Activated naive CD8-positive, alpha-beta T cell treated with anti-CD3 and anti-CD28 coated beads for 36 hours (primary cell): ENCODE data around the gene COPS8. TPM values are rescaled to one million over a fixed set of nuclear protein-coding genes. Genes with fewer than 3 reads are reported as not detected.

Experiments used
- DNase-seq: peaks from one replicate; pipeline ENCODE4 v3.0.0; 2021
- H3K27ac Mint-ChIP-seq: one replicate; pipeline ENCODE4 v1.8.0; 2022; ENCODE audit warnings: mild to moderate bottlenecking, moderate library complexity, mixed read lengths
- H3K27me3 Mint-ChIP-seq: one replicate; pipeline ENCODE4 v1.8.0; 2022; ENCODE audit warnings: mild to moderate bottlenecking, mixed read lengths
- H3K36me3 Mint-ChIP-seq: one replicate; pipeline ENCODE4 v1.8.0; 2021; ENCODE audit warnings: mild to moderate bottlenecking, mixed read lengths
- H3K4me1 Mint-ChIP-seq: one replicate; pipeline ENCODE4 v1.8.0; 2021; ENCODE audit warnings: mixed read lengths
- H3K4me3 Mint-ChIP-seq: one replicate; pipeline ENCODE4 v1.8.0; 2022; ENCODE audit warnings: mild to moderate bottlenecking, moderate library complexity, mixed read lengths
- H3K9me3 Mint-ChIP-seq: one replicate; pipeline ENCODE4 v1.8.0; 2022; ENCODE audit warnings: mixed read lengths
- total RNA-seq, 2 experiments: library from RNA; stranded (reverse); gene quantifications; one replicate each; pipeline ENCODE4 v1.2.3, GENCODE V29; 2021

COPS8 gene
- total RNA-seq, result 10 to 100 TPM; 65.6 to 68.5 TPM

DNA sequence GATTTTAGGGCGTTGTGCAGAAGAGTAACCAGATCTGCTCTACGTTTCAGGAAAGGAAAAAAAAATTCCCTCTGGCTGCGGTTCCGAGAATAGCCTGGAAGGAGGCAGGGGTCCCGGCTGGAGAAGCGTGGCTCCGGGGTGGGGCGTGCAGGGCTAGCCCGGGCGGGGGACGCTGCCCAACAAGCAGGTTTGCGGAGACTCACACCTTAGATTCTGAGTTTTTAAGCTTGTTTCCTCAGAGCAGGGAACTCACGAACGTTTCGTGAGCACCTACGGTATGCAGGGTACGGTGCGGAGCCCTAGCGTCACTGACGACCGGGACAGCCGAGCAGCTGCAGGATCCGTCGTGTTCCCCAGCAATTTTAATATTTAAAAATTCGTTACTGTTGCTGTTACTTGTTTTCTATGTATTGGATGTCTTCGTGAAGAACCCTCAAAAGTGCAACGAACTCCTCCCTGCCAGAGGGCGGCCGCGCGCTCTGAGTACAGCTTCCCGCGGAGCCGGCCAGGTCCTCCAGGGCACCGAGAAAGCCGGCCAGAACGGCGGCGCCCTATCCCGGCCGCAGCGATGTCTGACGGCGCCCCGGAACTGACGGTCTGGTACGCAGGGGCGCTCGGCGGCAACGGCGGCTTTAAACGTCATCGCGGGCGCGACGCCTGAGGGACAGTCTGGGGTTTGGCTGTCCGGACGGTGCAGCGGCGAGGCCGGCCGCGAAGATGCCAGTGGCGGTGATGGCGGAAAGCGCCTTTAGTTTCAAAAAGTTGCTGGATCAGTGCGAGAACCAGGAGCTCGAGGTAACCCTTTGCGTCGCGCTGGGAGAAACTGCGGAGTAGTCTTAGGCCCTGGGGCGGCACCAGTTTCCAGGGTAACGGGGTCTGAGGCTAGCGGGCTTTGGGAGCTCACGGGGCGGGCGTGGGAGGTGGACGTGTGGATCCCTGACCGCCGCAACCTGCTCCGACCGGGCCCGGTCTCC is at the start of gene COPS8:
Gene COPS8 (plus strand): TSS at position 642 of the 974 bp plus-strand sequence. CDS start 76 bp downstream, at position 718.
- peaks cover 18% of the 10 kb centered on the region for H3K4me1 Mint-ChIP-seq
- peak; percentile 90 for DNase-seq
- peaks cover 3% of the 10 kb centered on the region for H3K36me3 Mint-ChIP-seq
- H3K4me3 Mint-ChIP-seq, result peak within 1 kb of the TSS; percentile 98
- peak within 1 kb of the TSS; percentile 91 for H3K27ac Mint-ChIP-seq
- no peaks in the 10 kb centered on the region for H3K9me3 Mint-ChIP-seq
- no peaks in the 10 kb centered on the region for H3K27me3 Mint-ChIP-seq

DNA sequence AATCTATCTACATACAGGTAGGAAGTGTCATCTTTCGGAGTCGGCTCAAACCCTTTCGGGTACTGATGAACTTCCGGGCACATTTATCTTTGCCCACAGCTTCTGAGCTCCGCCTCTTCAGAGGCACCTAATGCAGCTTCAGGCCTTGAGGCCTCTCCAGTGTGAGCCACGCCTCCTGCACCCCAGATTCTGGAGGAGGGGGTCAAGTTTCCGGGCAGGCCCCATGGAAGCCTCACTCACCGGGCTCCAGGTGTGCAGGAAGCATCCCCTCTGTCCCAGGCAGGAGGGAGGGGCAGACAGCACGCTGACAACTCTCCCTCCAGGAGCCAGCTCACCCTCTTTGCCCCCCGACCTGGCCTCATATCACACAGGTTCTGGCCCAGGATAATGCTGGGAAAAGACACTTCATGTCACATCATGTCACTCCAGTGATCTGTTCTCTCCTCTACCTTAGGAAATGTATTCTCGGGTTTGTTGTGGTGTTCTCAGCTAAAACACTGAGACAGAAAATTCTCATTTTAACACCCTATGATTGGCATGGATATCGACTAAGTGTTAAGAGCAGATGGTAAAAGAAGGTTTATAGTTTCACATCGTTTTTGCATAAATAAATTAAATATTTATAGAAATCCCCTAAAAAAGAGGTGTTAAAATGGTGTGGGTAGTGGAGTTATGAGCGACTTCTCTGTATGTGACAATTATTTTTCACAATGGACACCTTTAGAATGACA is 46.2 kb upstream of the COPS8 start:
- Mint-ChIP-seq H3K4me3 (no peak overlapping the region), H3K27me3 (no peaks in the 10 kb centered on the region), H3K4me1 (no peaks in the 10 kb centered on the region), H3K9me3 (no peaks in the 10 kb centered on the region), H3K27ac (no peak overlapping the region), H3K36me3 (no peaks in the 10 kb centered on the region)
- no peak for DNase-seq

DNA sequence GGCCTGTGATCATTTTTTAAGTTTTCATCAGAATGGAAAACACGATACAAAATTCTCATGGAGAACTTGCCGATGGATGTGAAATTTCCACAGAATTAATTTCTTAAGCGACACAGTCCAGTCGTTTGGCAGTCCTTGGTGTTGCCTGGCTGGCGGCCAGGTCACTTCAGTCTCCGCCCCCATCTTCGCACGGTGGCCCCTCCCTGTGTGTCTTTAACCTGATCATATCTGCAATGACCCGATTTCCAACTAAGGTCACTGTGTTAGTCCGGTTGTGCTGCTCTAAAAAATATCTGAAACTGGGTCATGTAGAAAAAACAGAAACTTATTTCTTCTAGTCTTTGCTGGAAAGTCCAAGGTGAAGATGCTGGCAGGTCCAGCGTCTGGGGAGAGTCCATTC is 44.5 kb upstream of the COPS8 start:
- Mint-ChIP-seq H3K36me3 (no peaks in the 10 kb centered on the region), H3K27me3 (no peaks in the 10 kb centered on the region), H3K9me3 (no peaks in the 10 kb centered on the region), H3K4me1 (no peaks in the 10 kb centered on the region), H3K27ac (no peak overlapping the region), H3K4me3 (no peak overlapping the region)
- DNase-seq, result no peak

DNA sequence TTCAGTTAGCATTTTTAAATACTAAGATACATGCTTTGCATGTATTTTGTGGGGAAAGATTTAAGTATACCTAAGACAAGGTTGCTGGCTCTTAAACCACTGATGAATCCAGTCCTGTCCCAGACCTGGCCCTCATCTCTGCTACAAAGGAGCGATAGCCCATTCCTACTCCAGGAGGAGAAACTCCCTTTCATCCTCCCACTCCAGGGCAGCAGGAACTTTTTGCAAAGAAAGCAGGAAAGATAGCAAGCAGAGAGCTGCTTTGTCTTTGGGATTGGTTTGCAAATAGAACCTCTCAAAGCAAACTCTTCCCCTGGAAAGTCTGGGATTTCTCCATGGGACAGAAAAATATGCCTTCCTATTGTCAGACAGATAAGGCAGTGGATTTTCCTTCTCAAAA is 43.6 kb upstream of the COPS8 start:
- no peaks in the 10 kb centered on the region for H3K36me3 Mint-ChIP-seq
- no peaks in the 10 kb centered on the region for H3K4me1 Mint-ChIP-seq
- H3K27ac Mint-ChIP-seq, result no peak overlapping the region
- no peak overlapping the region for H3K4me3 Mint-ChIP-seq
- H3K27me3 Mint-ChIP-seq, result no peaks in the 10 kb centered on the region
- no peak for DNase-seq
- H3K9me3 Mint-ChIP-seq, result peaks cover under 1% of the 10 kb centered on the region

DNA sequence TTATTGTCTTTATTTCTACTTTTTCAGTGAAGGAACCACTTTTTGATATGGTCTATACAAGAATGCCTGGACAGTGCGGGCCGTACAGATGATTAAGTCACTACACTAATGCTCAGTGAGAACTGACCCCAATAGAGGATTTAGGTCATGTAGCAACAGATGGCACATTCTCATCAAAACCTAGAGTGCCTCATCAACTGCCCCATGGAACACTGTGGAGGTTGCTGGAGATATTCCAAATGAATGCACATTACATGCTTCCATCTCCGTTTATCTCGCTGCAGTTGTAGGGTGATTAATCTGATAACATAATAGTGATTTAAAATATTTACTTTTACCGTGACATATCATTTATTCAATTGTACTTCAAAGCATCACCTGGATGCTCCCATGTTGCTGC is 41.8 kb upstream of the COPS8 start:
- H3K36me3 Mint-ChIP-seq, result peaks cover 2% of the 10 kb centered on the region
- H3K9me3 Mint-ChIP-seq, result peaks cover 13% of the 10 kb centered on the region
- no peak overlapping the region for H3K4me3 Mint-ChIP-seq
- no peaks in the 10 kb centered on the region for H3K27me3 Mint-ChIP-seq
- DNase-seq, result no peak
- no peaks in the 10 kb centered on the region for H3K4me1 Mint-ChIP-seq
- no peak overlapping the region for H3K27ac Mint-ChIP-seq

DNA sequence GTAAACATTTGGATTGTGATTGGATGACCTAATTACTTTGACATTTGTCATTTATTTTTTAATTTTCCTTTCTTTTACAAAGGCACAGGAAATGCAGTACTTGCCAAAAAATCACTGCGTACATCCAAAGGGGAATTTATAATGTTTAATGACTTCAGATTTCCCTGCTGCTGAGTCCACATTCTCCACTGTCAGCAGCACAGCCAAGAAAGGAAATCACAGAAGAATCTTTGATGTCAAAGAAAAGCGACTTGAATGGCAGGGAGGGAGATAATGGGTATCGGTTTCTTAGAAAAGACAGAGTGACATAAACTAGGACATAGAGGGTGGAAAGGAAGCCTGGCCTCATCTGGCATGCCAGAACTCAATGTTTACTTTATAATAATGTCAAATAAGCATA is 41.4 kb upstream of the COPS8 start:
- Mint-ChIP-seq H3K4me3 (no peak overlapping the region), H3K4me1 (no peaks in the 10 kb centered on the region), H3K36me3 (peaks cover 2% of the 10 kb centered on the region), H3K27ac (no peak overlapping the region), H3K9me3 (peaks cover 17% of the 10 kb centered on the region), H3K27me3 (no peaks in the 10 kb centered on the region)
- DNase-seq, result no peak

DNA sequence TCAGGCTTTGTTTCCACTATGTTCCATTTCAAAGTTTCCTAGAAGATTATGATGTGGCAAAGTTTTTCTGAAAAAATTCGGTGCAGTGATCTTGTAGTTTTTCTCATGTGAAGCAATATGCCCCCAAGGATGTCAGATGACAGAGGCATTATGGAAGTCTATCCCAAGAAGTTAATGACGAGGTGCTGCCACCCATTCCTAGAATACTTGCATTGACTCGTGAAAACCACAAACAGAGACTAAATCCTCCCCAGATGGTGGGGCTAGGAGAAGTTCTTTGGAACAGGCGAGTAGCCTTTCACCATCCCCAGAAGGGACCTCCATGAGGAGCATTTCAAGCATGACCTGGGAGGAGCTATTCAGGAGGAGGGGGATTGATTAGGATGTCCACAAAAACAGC is 40.2 kb upstream of the COPS8 start:
- no peaks in the 10 kb centered on the region for H3K27me3 Mint-ChIP-seq

DNA sequence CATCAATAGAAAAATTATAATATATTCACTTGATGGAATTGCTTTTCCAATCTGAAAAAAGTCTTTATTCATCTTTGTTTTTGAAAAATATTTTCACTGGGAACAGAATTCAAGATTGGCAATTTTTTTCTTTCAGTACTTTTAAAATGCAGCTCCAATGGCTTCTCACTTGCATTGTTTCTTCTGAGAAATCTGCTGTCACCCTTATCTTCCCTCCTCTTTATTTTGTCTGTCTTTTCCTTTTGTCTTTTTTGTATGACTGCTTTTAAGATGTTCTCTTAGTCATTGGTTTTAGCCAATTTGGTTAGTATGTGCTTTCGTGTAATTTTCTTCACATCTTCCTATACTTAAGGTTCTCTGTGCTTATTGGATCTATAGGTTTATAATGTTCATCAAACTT is 37.1 kb upstream of the COPS8 start:
- Mint-ChIP-seq H3K27me3 (no peaks in the 10 kb centered on the region), H3K27ac (no peak overlapping the region), H3K4me1 (no peaks in the 10 kb centered on the region), H3K4me3 (no peak overlapping the region), H3K36me3 (peaks cover 2% of the 10 kb centered on the region), H3K9me3 (peaks cover 18% of the 10 kb centered on the region)
- DNase-seq, result no peak

More for the DNA sequence above, 40.2 kb upstream of the COPS8 start:
- Mint-ChIP-seq H3K4me3 (no peak overlapping the region), H3K27ac (no peak overlapping the region), H3K4me1 (no peaks in the 10 kb centered on the region), H3K36me3 (peaks cover 2% of the 10 kb centered on the region), H3K9me3 (peaks cover 18% of the 10 kb centered on the region)
- DNase-seq, result no peak

DNA sequence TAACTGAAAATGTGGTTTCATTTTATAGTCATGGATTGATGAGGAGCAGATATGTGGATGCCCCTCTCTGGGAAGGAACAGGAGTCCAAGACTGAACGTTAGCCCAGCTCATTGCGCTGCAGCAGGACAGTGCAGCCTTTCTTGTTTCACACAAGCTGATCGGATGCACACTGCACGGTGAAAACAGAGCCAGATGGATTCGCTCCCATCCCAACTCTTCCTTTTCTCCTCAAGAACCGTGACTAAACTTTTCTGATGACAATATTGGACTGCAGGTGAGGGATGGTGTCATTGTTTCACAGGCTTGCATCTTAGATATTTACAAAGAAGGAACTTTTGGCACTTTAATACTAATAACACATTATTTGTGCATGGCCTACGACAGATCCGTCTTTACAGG is 33.8 kb upstream of the COPS8 start:
- peaks cover 2% of the 10 kb centered on the region for H3K36me3 Mint-ChIP-seq
- H3K27ac Mint-ChIP-seq, result no peak overlapping the region
- H3K27me3 Mint-ChIP-seq, result no peaks in the 10 kb centered on the region
- DNase-seq, result no peak
- H3K4me1 Mint-ChIP-seq, result no peaks in the 10 kb centered on the region
- no peak overlapping the region for H3K4me3 Mint-ChIP-seq
- peaks cover 18% of the 10 kb centered on the region for H3K9me3 Mint-ChIP-seq

DNA sequence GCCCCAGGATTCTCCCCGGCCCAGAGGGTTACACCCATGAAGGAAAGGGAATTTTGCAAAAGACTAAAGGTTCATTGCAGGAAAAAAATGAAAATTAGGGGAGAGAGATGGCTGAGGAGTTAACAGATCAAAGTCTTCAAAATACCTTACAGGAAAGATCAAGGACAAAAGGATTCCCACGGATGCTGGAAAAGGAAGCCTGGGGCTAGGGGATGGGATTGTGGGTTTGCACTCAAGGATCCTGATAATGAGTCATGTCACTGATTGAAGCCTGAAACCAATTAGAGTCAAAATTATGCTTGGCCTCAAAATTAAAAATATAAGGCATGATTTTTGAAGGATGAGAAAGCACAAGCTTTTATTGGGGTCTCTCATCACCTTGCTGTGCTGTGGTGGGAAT is 32.6 kb upstream of the COPS8 start:
- no peaks in the 10 kb centered on the region for H3K27me3 Mint-ChIP-seq
- no peak for DNase-seq
- H3K4me3 Mint-ChIP-seq, result no peak overlapping the region
- peaks cover 2% of the 10 kb centered on the region for H3K4me1 Mint-ChIP-seq
- peaks cover 4% of the 10 kb centered on the region for H3K36me3 Mint-ChIP-seq
- H3K27ac Mint-ChIP-seq, result no peak overlapping the region
- H3K9me3 Mint-ChIP-seq, result peaks cover 11% of the 10 kb centered on the region

DNA sequence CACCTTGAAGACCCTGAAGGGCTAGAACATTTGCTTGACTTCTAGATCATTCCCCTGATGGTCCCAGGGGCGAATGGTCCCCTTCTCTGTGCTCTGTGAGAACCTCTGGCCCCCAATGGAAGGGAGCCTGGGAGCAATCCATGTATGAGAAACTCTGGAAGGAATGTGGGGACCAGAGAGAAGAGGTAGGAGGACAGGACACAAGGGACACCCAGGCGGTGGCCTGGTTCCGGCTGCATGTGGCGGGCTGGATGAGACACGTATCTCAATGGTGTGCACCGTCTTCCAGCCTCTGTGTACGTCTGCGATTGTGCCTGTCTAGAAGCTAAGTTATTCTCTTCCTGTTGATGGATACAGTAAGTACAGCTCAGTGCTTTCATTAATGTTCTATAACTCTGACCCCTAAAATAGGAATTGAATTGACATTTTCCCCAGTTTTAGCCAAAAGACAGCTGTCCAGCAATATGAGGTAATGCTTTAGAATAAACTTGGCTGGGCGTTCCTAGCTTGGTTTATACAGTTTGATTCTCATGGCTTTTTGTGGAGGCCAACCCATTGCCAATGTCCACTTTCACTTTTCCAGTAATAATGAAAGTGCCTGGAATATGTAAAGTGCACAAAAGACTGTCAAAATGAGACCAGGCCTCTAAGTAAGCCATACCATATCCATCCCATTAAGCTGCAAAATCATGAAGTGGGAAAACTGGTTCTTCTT is 30.1 kb upstream of the COPS8 start:
- Mint-ChIP-seq H3K36me3 (peaks cover 2% of the 10 kb centered on the region), H3K27ac (no peak overlapping the region), H3K4me1 (peaks cover 8% of the 10 kb centered on the region), H3K4me3 (no peak overlapping the region), H3K27me3 (no peaks in the 10 kb centered on the region), H3K9me3 (no peaks in the 10 kb centered on the region)
- DNase-seq, result no peak

DNA sequence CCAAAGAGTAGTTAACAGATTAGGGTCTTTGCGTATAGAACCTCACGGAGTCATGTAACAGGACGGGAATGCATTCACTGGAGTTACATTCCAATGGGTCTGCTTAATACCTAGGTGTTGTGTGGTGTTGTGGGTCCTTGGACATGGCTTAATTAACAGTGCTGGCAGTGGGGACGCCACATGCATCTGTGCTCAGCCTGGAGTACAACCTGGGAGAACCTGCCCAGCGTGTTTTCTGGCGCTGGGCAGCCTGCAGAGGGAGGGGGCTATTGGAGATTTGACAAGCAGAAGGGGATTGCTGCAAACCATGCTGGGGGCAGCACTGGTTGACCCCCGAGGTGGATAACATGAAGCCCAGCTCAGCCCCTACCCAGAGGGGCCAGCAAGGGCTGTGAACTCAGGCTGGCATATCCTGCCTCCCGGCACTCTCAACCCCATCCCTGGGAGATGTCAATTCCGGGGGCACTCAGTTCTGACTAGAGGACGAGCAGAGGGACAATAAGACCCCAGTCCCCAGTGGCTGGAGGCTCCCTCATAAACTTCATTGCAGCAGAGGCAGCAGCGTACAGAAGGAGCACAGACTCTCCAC is 29.3 kb upstream of the COPS8 start:
- H3K4me1 Mint-ChIP-seq, result peaks cover 10% of the 10 kb centered on the region
- H3K36me3 Mint-ChIP-seq, result peaks cover 2% of the 10 kb centered on the region
- H3K27ac Mint-ChIP-seq, result no peak overlapping the region
- no peaks in the 10 kb centered on the region for H3K9me3 Mint-ChIP-seq
- no peak for DNase-seq
- no peaks in the 10 kb centered on the region for H3K27me3 Mint-ChIP-seq
- no peak overlapping the region for H3K4me3 Mint-ChIP-seq

DNA sequence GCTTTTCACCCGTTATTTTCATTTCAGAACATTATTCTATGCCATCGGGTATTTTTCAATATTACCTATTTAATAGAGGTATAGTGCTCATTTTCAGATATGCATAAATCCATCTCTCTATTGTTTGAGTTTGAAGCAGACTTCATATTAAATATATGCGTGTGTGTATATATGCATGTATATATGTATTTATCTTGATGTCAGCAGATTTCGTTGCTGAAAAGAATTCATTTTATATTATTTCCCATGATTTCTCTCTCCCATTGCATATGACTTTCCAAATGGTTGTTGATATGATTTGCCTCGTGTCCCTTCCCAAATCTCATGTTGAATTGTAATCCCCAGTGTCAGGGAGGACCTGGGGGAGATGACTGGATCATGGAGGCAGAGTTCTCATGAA is 28.6 kb upstream of the COPS8 start:
- H3K27ac Mint-ChIP-seq, result no peak overlapping the region

DNA sequence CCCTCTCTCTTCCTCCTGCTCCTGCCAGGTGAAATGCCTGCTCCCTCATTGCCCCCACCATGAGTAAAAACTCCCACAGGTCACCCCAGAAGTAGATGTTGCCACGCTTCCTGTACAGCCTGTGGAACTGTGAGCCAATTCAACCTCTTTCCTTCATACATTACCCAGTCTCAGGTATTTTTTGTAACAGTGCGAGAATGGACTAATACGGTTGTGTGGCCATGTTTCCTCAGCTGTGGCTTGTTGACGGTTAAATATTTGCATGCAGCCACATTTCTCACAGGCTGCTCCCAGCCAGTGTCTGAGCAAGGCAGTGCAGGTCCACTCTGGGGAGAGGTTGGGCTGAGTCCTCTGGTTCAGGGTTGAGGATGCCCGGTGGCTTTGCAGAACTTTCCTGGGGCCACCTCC is 27.8 kb upstream of the COPS8 start:
- Mint-ChIP-seq H3K4me3 (no peak overlapping the region), H3K36me3 (peaks cover 2% of the 10 kb centered on the region), H3K4me1 (peaks cover 10% of the 10 kb centered on the region), H3K27me3 (no peaks in the 10 kb centered on the region), H3K9me3 (no peaks in the 10 kb centered on the region), H3K27ac (no peak overlapping the region)
- DNase-seq, result no peak

More for the DNA sequence above, 28.6 kb upstream of the COPS8 start:
- Mint-ChIP-seq H3K4me1 (peaks cover 10% of the 10 kb centered on the region), H3K4me3 (no peak overlapping the region), H3K27me3 (no peaks in the 10 kb centered on the region), H3K9me3 (no peaks in the 10 kb centered on the region), H3K36me3 (peaks cover 2% of the 10 kb centered on the region)
- no peak for DNase-seq

DNA sequence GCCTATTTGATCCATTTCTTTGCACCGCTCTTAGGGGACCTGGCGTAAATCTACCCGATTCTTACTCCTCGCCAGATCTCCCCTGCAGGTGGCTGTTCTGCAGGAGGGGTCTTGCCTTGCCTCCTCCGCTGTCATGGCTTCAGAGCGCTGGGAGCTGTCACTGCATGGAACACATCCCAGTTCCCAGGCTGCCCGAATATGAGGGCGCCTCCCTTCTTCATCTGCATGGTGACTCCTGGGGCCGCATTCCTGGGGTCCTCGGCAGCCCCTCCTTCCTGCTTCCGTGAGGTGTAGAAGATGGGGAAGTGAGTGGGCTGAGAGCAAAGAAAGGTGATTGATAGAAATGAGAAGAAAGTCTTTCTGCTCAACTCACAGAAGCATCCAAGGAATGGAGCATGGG is 27.3 kb upstream of the COPS8 start:
- H3K27me3 Mint-ChIP-seq, result no peaks in the 10 kb centered on the region

More for the DNA sequence above, 27.3 kb upstream of the COPS8 start:
- peaks cover 2% of the 10 kb centered on the region for H3K36me3 Mint-ChIP-seq
- H3K4me3 Mint-ChIP-seq, result no peak overlapping the region
- no peak overlapping the region for H3K27ac Mint-ChIP-seq
- peaks cover 10% of the 10 kb centered on the region for H3K4me1 Mint-ChIP-seq
- H3K9me3 Mint-ChIP-seq, result no peaks in the 10 kb centered on the region
- DNase-seq, result no peak
